HepG2 (cell line): Measurements from ENCODE around the gene COMP. TPM values are rescaled to one million over a fixed set of nuclear protein-coding genes. Genes with fewer than 3 reads are reported as not detected.

Experiments
- ATAC-seq: fragments of 200-7000 bp; cut with Tn5 transposase; 3 replicates; pipeline ENCODE4 v1.9.1; 2020; ENCODE audit warnings: mild to moderate bottlenecking, moderate library complexity
- BruUV-seq: library from RNA; stranded (reverse); fragments of 400-500 nt; replicated peaks from 2 replicates; lab custom pipeline; 2021; lab: Mats Ljungman, UMichigan
- CTCF ChIA-PET: fragments of 300-600 bp; formaldehyde crosslinking; extraction: SDS; loops from one replicate; lab custom pipeline; 2021; ENCODE audit warnings: low total read pairs, inconsistent platforms, low intra/inter-chr PET ratio; lab: Yijun Ruan, JAX
- POLR2A ChIA-PET: fragments of 350-600 bp; sonication (Branson Sonifier 250); formaldehyde crosslinking; loops from one replicate; lab custom pipeline; 2020; ENCODE audit warnings: antibody characterized with exemption, inconsistent platforms; lab: Yijun Ruan, JAX
- DNase-seq: peaks from one replicate; pipeline ENCODE4 v3.0.0-alpha.2; 2015; ENCODE audit warnings: low spot score
- FAIRE-seq: peaks from 3 replicates; lab custom pipeline; 2011; peaks lifted over from hg19 to GRCh38; lab: Jason Lieb, UNC
- H2AFZ ChIP-seq: one replicate; pipeline ENCODE4 v1.6.1; 2011; ENCODE audit warnings: low read length, inconsistent platforms
- H3K27ac ChIP-seq: fragments of 300-600 bp; 3 replicates; pipeline ENCODE4 v1.8.0; 2011; ENCODE audit warnings: mixed run types, mild to moderate bottlenecking, mixed read lengths, low read length, inconsistent platforms; ENCODE audit not compliant: insufficient read depth; ENCODE audit errors: extremely low read length
- H3K27me3 ChIP-seq, 2 experiments: fragments of 200-600 bp in 1 of 2; 2 replicates in 1 of 2; 3 replicates in 1 of 2; pipeline versions ENCODE4 v1.6.0 to v1.8.0; 2011; ENCODE audit warnings: low read length in 2 of 2, mild to moderate bottlenecking in 2 of 2, moderate library complexity in 2 of 2, inconsistent platforms in 1 of 2; ENCODE audit not compliant: insufficient read depth in 2 of 2, control insufficient read depth in 1 of 2
- H3K36me3 ChIP-seq, 2 experiments: fragments of 200-600 bp in 1 of 2; replicated peaks in 1 of 2; 2 replicates in 1 of 2; 3 replicates in 1 of 2; pipeline versions ENCODE4 v1.5.1 to v1.8.0; 2011; ENCODE audit warnings: low read length in 2 of 2, inconsistent platforms in 1 of 2; ENCODE audit not compliant: insufficient read depth in 2 of 2, control insufficient read depth in 1 of 2
- H3K4me1 ChIP-seq: 2 replicates; pipeline ENCODE4 v1.5.1; 2012; ENCODE audit warnings: low read length, inconsistent platforms; ENCODE audit not compliant: insufficient read depth
- H3K4me2 ChIP-seq: 2 replicates; pipeline ENCODE4 v1.6.0; 2011; ENCODE audit warnings: low read depth, low read length, inconsistent platforms
- H3K4me3 ChIP-seq, 3 experiments: fragments of 200-600 bp in 1 of 3; sonication (generic), shearing (Covaris generic) in 1 of 3; replicated peaks in 1 of 3; 2 replicates each; pipeline ENCODE4 v1.5.1; 2011 to 2016; ENCODE audit warnings: low read length in 3 of 3, inconsistent platforms in 2 of 3, low read depth in 2 of 3, mild to moderate bottlenecking in 2 of 3, control low read depth in 1 of 3, mixed read lengths in 1 of 3; ENCODE audit not compliant: insufficient read depth in 1 of 3
- H3K79me2 ChIP-seq: one replicate; pipeline ENCODE4 v1.6.1; 2011; ENCODE audit warnings: low read length, inconsistent platforms; ENCODE audit not compliant: insufficient read depth
- H3K9ac ChIP-seq: 2 replicates; pipeline ENCODE4 v1.6.0; 2011; ENCODE audit warnings: mild to moderate bottlenecking, low read depth, low read length, inconsistent platforms; ENCODE audit not compliant: insufficient read depth
- H3K9me3 ChIP-seq: 2 replicates; pipeline ENCODE4 v1.5.1; 2012; ENCODE audit warnings: mild to moderate bottlenecking, low read length
- H4K20me1 ChIP-seq: 2 replicates; pipeline ENCODE4 v1.6.0; 2011; ENCODE audit warnings: inconsistent platforms, mild to moderate bottlenecking, low read length, moderate library complexity; ENCODE audit not compliant: insufficient read depth
- AGO2 ChIP-seq: fragments of 200-400 bp; formaldehyde crosslinking; optimal IDR thresholded peaks from 2 replicates; pipeline ENCODE3; 2017; ENCODE audit warnings: mild to moderate bottlenecking, low read depth, low read length, moderate library complexity
- GFI1 ChIP-seq: sonication (generic); formaldehyde crosslinking; IDR thresholded peaks from 2 replicates; pipeline ENCODE4 v1.5.0; 2020; ENCODE audit warnings: missing genetic modification reagents, mild to moderate bottlenecking, borderline replicate concordance
- NCOA5 ChIP-seq: sonication (generic); formaldehyde crosslinking; IDR thresholded peaks from 2 replicates; pipeline ENCODE4 v1.4.0; 2020; ENCODE audit warnings: missing genetic modification reagents
- SSRP1 ChIP-seq: IDR thresholded peaks from 2 replicates; pipeline ENCODE4 v1.6.1; 2016; ENCODE audit warnings: control low read depth
- TBP ChIP-seq: sonication (generic); formaldehyde crosslinking; IDR thresholded peaks from 2 replicates; pipeline ENCODE4 v1.5.0; 2020; ENCODE audit warnings: missing genetic modification reagents
- XBP1 ChIP-seq: sonication (generic); formaldehyde crosslinking; IDR thresholded peaks from 2 replicates; pipeline ENCODE4 v1.5.0; 2020; ENCODE audit warnings: missing genetic modification reagents
- ZMYM3 ChIP-seq: sonication (generic); formaldehyde crosslinking; IDR thresholded peaks from 2 replicates; pipeline ENCODE4 v1.5.1; 2020; ENCODE audit warnings: mild to moderate bottlenecking, missing genetic modification reagents
- ZNF383 ChIP-seq: sonication (generic); formaldehyde crosslinking; IDR thresholded peaks from 2 replicates; pipeline ENCODE4 v1.4.0; 2020; ENCODE audit warnings: missing genetic modification reagents, mild to moderate bottlenecking, borderline replicate concordance
- ZNF780A ChIP-seq: sonication (generic); formaldehyde crosslinking; IDR thresholded peaks from 2 replicates; pipeline ENCODE4 v1.8.0; 2022; ENCODE audit warnings: mild to moderate bottlenecking, missing genetic modification reagents, moderate library complexity
- WGBS: methylation state at CpG from one replicate; pipeline ENCODE4 v1.1.6; 2017; ENCODE audit warnings: low lambda C conversion rate; 5-methylcytosine and 5-hydroxymethylcytosine counted together
- in situ Hi-C: cut with HindIII; loops from 2 replicates; pipeline ENCODE4 v1.10.0; 2017; ENCODE audit warnings: low pct_unique_long_range_greater_than_20kb; ENCODE audit not compliant: extremely low pct_ligation_motif_present
- intact Hi-C: fragments of 100-400 bp; cut with micrococcal nuclease; formaldehyde crosslinking; loops from one replicate; pipeline ENCODE4 v1.10.0; 2022; ENCODE audit not compliant: unreplicated experiment
- polyA plus RNA-seq, 8 experiments: library from polyadenylated mRNA; depleted of rRNA in 3 of 8; stranded (reverse) in 7 of 8; unstranded in 1 of 8; fragments of >200 nt; fragmentation: Illumina TruSeq in 4 of 8; extraction: Trizol in 4 of 8; gene quantifications; 2 replicates each; pipeline versions ENCODE4 v1.2.1 to v1.2.3, GENCODE V29; 2011 to 2016; ENCODE audit warnings: low read depth in 4 of 8, missing spikeins in 1 of 8, mixed read lengths in 1 of 8; ENCODE audit not compliant: insufficient read depth in 1 of 8
- total RNA-seq, 5 experiments: library from RNA; depleted of rRNA; stranded (reverse); fragments of >200 nt; fragmentation: Illumina TruSeq; extraction: Trizol; gene quantifications; 2 replicates each; pipeline ENCODE4 v1.2.3, GENCODE V29; 2016; ENCODE audit warnings: low read depth in 1 of 5
- TF ChIP-seq, protein P1 (sequence below): sonication (generic); formaldehyde crosslinking; conservative IDR thresholded peaks from 2 replicates; pipeline ENCODE4 v1.8.0; 2022; ENCODE audit warnings: missing genetic modification reagents
- TF ChIP-seq, protein P2 (sequence below): IDR thresholded peaks from 2 replicates; pipeline ENCODE4 v1.6.1; 2016; ENCODE audit warnings: low read depth
- TF ChIP-seq, protein P3 (sequence below): sonication (generic); formaldehyde crosslinking; conservative IDR thresholded peaks from 2 replicates; pipeline ENCODE4 v1.4.0; 2020; ENCODE audit warnings: missing genetic modification reagents
- TF ChIP-seq, protein P4 (sequence below): fragments of 450-650 bp; IDR thresholded peaks from 2 replicates; pipeline ENCODE4 v1.6.1; 2017
- TF ChIP-seq, protein P5 (sequence below): sonication (generic); formaldehyde crosslinking; IDR thresholded peaks from 2 replicates; pipeline ENCODE4 v1.8.1; 2023; ENCODE audit warnings: missing genetic modification reagents, mild to moderate bottlenecking, borderline replicate concordance
- TF ChIP-seq, protein P6 (sequence below): sonication (generic); formaldehyde crosslinking; IDR thresholded peaks from 2 replicates; pipeline ENCODE4 v1.4.0; 2020; ENCODE audit warnings: mild to moderate bottlenecking, missing genetic modification reagents

The COMP gene
- total and polyA plus RNA-seq, 2 of the 13 experiments (the other 11 are each of a cell fraction or from before 2014, with no cell fraction given) = 0.04 to 0.13 TPM

DNA sequence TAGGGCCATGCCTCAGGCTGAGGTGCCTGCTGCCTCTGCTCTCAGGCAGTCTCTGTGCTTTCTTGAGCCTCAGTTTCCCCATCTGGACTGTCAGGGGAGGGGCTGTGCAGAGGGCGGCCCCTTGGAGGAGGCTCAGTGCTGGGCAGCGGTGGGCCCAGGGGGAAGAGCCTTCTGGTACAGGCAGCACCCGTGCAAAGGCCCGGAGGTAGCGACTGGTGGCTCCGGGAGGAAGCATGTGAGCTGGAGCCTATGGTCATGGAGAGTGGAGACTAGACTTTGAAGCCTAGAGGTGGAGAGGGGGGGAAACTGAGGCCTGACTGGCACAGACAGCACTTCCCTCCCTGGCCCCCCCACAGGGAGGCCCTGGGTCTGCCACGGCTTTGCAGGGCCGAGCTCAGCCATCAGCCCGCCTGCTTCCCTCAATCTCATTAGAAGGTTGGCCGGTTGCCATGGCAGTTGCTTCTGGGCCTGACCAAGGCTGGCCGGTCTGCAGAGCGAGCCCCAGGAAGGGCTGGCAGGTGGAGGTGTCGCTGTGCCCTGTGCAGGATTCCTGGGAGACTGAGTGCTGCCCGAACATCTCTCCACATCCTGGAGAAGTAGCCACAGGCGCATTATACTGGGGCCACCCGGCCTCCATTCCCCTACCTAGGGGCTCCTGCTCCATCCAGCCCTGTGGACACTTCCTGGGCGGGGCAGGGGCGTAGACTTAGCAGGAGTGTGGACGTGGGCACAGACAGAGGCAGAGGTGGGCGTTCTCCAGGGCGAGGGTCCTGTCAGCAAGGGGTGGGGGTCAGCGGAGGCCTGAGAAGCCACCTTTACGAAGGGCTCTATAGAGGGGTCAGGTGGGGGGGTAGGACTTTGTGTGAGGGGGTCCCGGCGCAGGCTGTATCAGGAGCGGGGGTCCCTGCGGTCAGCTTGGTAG, 54.4 kb downstream of the COMP start:
- in situ Hi-C loops = no loop called here
- DNase-seq (no peak), ATAC-seq (no peak), FAIRE-seq (no peak)
- no peaks in the 10 kb centered on the region for H4K20me1 ChIP-seq
- no peaks in the 10 kb centered on the region for H3K9me3 ChIP-seq
- H3K79me2 ChIP-seq = peaks cover 17% of the 10 kb centered on the region
- CTCF ChIA-PET = no interaction called here
- H3K4me2 ChIP-seq = no peak overlapping the region
- WGBS = 94% methylated on average over 15 of the region's 27 CpGs
- H3K36me3 ChIP-seq = no peaks in the 10 kb centered on the region
- peaks cover 83% of the 10 kb centered on the region for H3K4me1 ChIP-seq
- BruUV-seq = no TSS peak
- POLR2A ChIA-PET = no interaction called here
- intact Hi-C loops = loop anchor here (10.0 kb wide), 1 partner anchor 52 kb away; the partner anchor contains the start of gene CRTC1
- no peak overlapping the region for H3K9ac ChIP-seq
- H3K27ac ChIP-seq = peak overlapping the region; percentile 65
- no peak overlapping the region for H3K4me3 ChIP-seq
- H3K27me3 ChIP-seq = no peaks in the 10 kb centered on the region
- H2AFZ ChIP-seq = no peak overlapping the region
- no peak for TF ChIP-seq TBP (CRISPR knock-in tag)
- no peak for TF ChIP-seq NCOA5 (CRISPR knock-in tag)
- no peak for TF ChIP-seq ZNF383
- TF ChIP-seq, protein P1, sequence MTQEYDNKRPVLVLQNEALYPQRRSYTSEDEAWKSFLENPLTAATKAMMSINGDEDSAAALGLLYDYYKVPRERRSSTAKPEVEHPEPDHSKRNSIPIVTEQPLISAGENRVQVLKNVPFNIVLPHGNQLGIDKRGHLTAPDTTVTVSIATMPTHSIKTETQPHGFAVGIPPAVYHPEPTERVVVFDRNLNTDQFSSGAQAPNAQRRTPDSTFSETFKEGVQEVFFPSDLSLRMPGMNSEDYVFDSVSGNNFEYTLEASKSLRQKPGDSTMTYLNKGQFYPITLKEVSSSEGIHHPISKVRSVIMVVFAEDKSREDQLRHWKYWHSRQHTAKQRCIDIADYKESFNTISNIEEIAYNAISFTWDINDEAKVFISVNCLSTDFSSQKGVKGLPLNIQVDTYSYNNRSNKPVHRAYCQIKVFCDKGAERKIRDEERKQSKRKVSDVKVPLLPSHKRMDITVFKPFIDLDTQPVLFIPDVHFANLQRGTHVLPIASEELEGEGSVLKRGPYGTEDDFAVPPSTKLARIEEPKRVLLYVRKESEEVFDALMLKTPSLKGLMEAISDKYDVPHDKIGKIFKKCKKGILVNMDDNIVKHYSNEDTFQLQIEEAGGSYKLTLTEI (CRISPR knock-in tag) = no peak
- TF ChIP-seq, protein P2, sequence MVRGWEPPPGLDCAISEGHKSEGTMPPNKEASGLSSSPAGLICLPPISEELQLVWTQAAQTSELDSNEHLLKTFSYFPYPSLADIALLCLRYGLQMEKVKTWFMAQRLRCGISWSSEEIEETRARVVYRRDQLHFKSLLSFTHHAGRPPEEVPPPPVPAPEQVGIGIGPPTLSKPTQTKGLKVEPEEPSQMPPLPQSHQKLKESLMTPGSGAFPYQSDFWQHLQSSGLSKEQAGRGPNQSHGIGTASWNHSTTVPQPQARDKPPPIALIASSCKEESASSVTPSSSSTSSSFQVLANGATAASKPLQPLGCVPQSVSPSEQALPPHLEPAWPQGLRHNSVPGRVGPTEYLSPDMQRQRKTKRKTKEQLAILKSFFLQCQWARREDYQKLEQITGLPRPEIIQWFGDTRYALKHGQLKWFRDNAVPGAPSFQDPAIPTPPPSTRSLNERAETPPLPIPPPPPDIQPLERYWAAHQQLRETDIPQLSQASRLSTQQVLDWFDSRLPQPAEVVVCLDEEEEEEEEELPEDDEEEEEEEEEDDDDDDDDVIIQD (CRISPR knock-in tag) = no peak
- TF ChIP-seq, protein P3, sequence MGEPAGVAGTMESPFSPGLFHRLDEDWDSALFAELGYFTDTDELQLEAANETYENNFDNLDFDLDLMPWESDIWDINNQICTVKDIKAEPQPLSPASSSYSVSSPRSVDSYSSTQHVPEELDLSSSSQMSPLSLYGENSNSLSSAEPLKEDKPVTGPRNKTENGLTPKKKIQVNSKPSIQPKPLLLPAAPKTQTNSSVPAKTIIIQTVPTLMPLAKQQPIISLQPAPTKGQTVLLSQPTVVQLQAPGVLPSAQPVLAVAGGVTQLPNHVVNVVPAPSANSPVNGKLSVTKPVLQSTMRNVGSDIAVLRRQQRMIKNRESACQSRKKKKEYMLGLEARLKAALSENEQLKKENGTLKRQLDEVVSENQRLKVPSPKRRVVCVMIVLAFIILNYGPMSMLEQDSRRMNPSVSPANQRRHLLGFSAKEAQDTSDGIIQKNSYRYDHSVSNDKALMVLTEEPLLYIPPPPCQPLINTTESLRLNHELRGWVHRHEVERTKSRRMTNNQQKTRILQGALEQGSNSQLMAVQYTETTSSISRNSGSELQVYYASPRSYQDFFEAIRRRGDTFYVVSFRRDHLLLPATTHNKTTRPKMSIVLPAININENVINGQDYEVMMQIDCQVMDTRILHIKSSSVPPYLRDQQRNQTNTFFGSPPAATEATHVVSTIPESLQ = no peak
- TF ChIP-seq, protein P4, sequence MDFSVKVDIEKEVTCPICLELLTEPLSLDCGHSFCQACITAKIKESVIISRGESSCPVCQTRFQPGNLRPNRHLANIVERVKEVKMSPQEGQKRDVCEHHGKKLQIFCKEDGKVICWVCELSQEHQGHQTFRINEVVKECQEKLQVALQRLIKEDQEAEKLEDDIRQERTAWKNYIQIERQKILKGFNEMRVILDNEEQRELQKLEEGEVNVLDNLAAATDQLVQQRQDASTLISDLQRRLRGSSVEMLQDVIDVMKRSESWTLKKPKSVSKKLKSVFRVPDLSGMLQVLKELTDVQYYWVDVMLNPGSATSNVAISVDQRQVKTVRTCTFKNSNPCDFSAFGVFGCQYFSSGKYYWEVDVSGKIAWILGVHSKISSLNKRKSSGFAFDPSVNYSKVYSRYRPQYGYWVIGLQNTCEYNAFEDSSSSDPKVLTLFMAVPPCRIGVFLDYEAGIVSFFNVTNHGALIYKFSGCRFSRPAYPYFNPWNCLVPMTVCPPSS = no peak
- TF ChIP-seq AGO2 = peak; percentile 44
- no peak for TF ChIP-seq GFI1
- no peak for TF ChIP-seq XBP1 (CRISPR knock-in tag)
- TF ChIP-seq ZMYM3 (CRISPR knock-in tag) = peak; percentile 48; the same call in 1 of the 2 replicates
- TF ChIP-seq ZNF780A (CRISPR knock-in tag) = no peak
- TF ChIP-seq, protein P5, sequence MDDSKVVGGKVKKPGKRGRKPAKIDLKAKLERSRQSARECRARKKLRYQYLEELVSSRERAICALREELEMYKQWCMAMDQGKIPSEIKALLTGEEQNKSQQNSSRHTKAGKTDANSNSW (CRISPR knock-in tag) = no peak
- TF ChIP-seq SSRP1 (CRISPR knock-in tag) = no peak
- TF ChIP-seq, protein P6, sequence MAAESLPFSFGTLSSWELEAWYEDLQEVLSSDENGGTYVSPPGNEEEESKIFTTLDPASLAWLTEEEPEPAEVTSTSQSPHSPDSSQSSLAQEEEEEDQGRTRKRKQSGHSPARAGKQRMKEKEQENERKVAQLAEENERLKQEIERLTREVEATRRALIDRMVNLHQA = no peak
